Subcutaneous abdominal adipose tissue (tissue), 5 donors: Measurements from ENCODE around the gene ULK1.
A peak's percentile ranks its signal among the peaks of the same experiment; 100 is the strongest.

Experiments used
- H3K27ac ChIP-seq: one replicate; pipeline ENCODE4 v1.7.0; 2013; ENCODE audit warnings: low read depth, mild to moderate bottlenecking, inconsistent platforms, low read length, moderate library complexity
- H3K27me3 ChIP-seq, 5 donors: one replicate each; pipeline ENCODE4 v1.7.0; 2013; ENCODE audit warnings: low read length in 5 of 5, inconsistent platforms in 1 of 5; ENCODE audit not compliant: control insufficient read depth in 5 of 5, insufficient read depth in 4 of 5
- H3K36me3 ChIP-seq, 5 donors: one replicate each; pipeline ENCODE4 v1.7.0; 2013; ENCODE audit warnings: low read length in 5 of 5; ENCODE audit not compliant: control insufficient read depth in 5 of 5, insufficient read depth in 5 of 5
- H3K4me1 ChIP-seq, 5 donors: one replicate each; pipeline ENCODE4 v1.7.0; 2013; ENCODE audit warnings: low read length in 5 of 5, mild to moderate bottlenecking in 3 of 5, moderate library complexity in 1 of 5; ENCODE audit not compliant: control insufficient read depth in 5 of 5, insufficient read depth in 5 of 5
- H3K4me3 ChIP-seq, 5 donors: one replicate each; pipeline ENCODE4 v1.7.0; 2013; ENCODE audit warnings: low read length in 5 of 5, low read depth in 1 of 5
- H3K9ac ChIP-seq, 5 donors: one replicate each; pipeline ENCODE4 v1.7.0; 2013; ENCODE audit warnings: low read length in 5 of 5, mild to moderate bottlenecking in 4 of 5, moderate library complexity in 3 of 5
- H3K9me3 ChIP-seq, 5 donors: one replicate each; pipeline ENCODE4 v1.7.0; 2013; ENCODE audit warnings: low read length in 5 of 5; ENCODE audit not compliant: control insufficient read depth in 5 of 5
- donor health status: healthy.
- donor health status: healthy.
- donor health status: healthy.
- donor health status: healthy.
- donor health status: healthy.

ULK1 gene

GRCh38 chr12:131894313-131894860 is at the start of gene ULK1:
ULK1 (plus strand) TSS chr12:131894622; CDS start chr12:131895002, 380 bp downstream.
- Histone ChIP-seq H3K9me3 (no peaks in the 10 kb centered on the region), H3K4me3 (peak within 1 kb of the TSS; percentile 22 to 73 (median 70)), H3K27me3 (no peaks in the 10 kb centered on the region), H3K4me1 (peaks cover 0 to 32% (median 21%) of the 10 kb centered on the region in 5 donors), H3K36me3 (peaks cover 0 to 15% (median under 1%) of the 10 kb centered on the region in 5 donors), H3K27ac (peak within 1 kb of the TSS; percentile 95), H3K9ac (peak within 1 kb of the TSS in 4 of 5 donors; percentile 81 to 86 (median 82))

- no peaks in the 10 kb centered on the region for H3K9me3 ChIP-seq
- H3K27ac ChIP-seq = no peak overlapping the region
- peaks cover 0 to 2% (median 0%) of the 10 kb centered on the region in 5 donors for H3K4me1 ChIP-seq
- peaks cover 0 to 67% (median 24%) of the 10 kb centered on the region in 5 donors for H3K36me3 ChIP-seq
- H3K9ac ChIP-seq = no peak overlapping the region
- H3K27me3 ChIP-seq = no peaks in the 10 kb centered on the region
- no peak overlapping the region for H3K4me3 ChIP-seq
Observed at GRCh38 chr12:131844656-131845055, 49.8 kb upstream of the ULK1 start.

GRCh38 chr12:131845121-131845520 is 49.3 kb upstream of the ULK1 start:
- Histone ChIP-seq H3K36me3 (peaks cover 0 to 69% (median 24%) of the 10 kb centered on the region in 5 donors), H3K27me3 (no peaks in the 10 kb centered on the region), H3K27ac (no peak overlapping the region), H3K4me3 (no peak overlapping the region), H3K9ac (no peak overlapping the region), H3K9me3 (no peaks in the 10 kb centered on the region), H3K4me1 (peaks cover 0 to 2% (median 0%) of the 10 kb centered on the region in 5 donors)

GRCh38 chr12:131847456-131847855 is 47.0 kb upstream of the ULK1 start:
- Histone ChIP-seq H3K4me3 (no peak overlapping the region), H3K36me3 (peaks cover 0 to 63% (median 11%) of the 10 kb centered on the region in 5 donors), H3K27me3 (peaks cover 0 to under 1% (median 0%) of the 10 kb centered on the region in 5 donors), H3K9ac (no peak overlapping the region), H3K4me1 (no peaks in the 10 kb centered on the region), H3K9me3 (no peaks in the 10 kb centered on the region), H3K27ac (no peak overlapping the region)

- Histone ChIP-seq H3K36me3 (peaks cover 0 to 60% (median 11%) of the 10 kb centered on the region in 5 donors), H3K9me3 (no peaks in the 10 kb centered on the region), H3K27ac (no peak overlapping the region), H3K9ac (no peak overlapping the region), H3K27me3 (peaks cover 0 to 3% (median 0%) of the 10 kb centered on the region in 5 donors), H3K4me3 (no peak overlapping the region), H3K4me1 (no peaks in the 10 kb centered on the region)
Observed at GRCh38 chr12:131848753-131849152, 45.7 kb upstream of the ULK1 start.

- no peak overlapping the region for H3K27ac ChIP-seq
- H3K27me3 ChIP-seq = peaks cover 0 to 15% (median 0%) of the 10 kb centered on the region in 5 donors
- no peak overlapping the region for H3K4me3 ChIP-seq
- peaks cover 0 to 48% (median 11%) of the 10 kb centered on the region in 5 donors for H3K36me3 ChIP-seq
- peaks cover 0 to 3% (median 0%) of the 10 kb centered on the region in 5 donors for H3K9me3 ChIP-seq
- H3K9ac ChIP-seq = no peak overlapping the region
- no peaks in the 10 kb centered on the region for H3K4me1 ChIP-seq
Observed at GRCh38 chr12:131849700-131850553, 44.5 kb upstream of the ULK1 start.

GRCh38 chr12:131850856-131851559 is 43.4 kb upstream of the ULK1 start:
- peaks cover 0 to 37% (median 5%) of the 10 kb centered on the region in 5 donors for H3K36me3 ChIP-seq
- H3K27ac ChIP-seq = no peak overlapping the region
- H3K9ac ChIP-seq = no peak overlapping the region
- H3K4me3 ChIP-seq = no peak overlapping the region
- H3K9me3 ChIP-seq = peaks cover 0 to 3% (median 0%) of the 10 kb centered on the region in 5 donors
- peaks cover 0 to 26% (median 3%) of the 10 kb centered on the region in 5 donors for H3K27me3 ChIP-seq
- no peaks in the 10 kb centered on the region for H3K4me1 ChIP-seq

- Histone ChIP-seq H3K9ac (no peak overlapping the region), H3K36me3 (peaks cover 0 to 32% (median 4%) of the 10 kb centered on the region in 5 donors), H3K27me3 (peaks cover 0 to 31% (median 8%) of the 10 kb centered on the region in 5 donors), H3K9me3 (peaks cover 0 to 3% (median 0%) of the 10 kb centered on the region in 5 donors), H3K4me3 (no peak overlapping the region), H3K27ac (no peak overlapping the region), H3K4me1 (no peaks in the 10 kb centered on the region)
Observed at GRCh38 chr12:131851741-131852550, 42.5 kb upstream of the ULK1 start.

- Histone ChIP-seq H3K27ac (no peak overlapping the region), H3K9ac (no peak overlapping the region), H3K4me1 (no peaks in the 10 kb centered on the region), H3K27me3 (peaks cover 0 to 31% (median 8%) of the 10 kb centered on the region in 5 donors), H3K36me3 (peaks cover 0 to 28% (median 4%) of the 10 kb centered on the region in 5 donors), H3K9me3 (peaks cover 0 to 3% (median 0%) of the 10 kb centered on the region in 5 donors), H3K4me3 (no peak overlapping the region)
Observed at GRCh38 chr12:131852551-131853299, 41.7 kb upstream of the ULK1 start.
